Stimulated activated naive CD8-positive, alpha-beta T cell treated with anti-CD3 and anti-CD28 coated beads, Interleukin-15, amount 100 ng/mL, for 72 hours (primary cell): ENCODE data around the gene TM4SF1.
"Not testable (repeated sequence)": the region's sequence is repeated elsewhere in the genome, so short reads cannot be mapped to it uniquely, and the experiment has no call there.

Source experiments
- ATAC-seq: fragments of 150-1000 bp; cut with Tn5 transposase; 2 replicates; pipeline ENCODE4 v1.10.0; 2021; ENCODE audit warnings: mild to moderate bottlenecking, moderate library complexity
- DNase-seq, 2 donors: peaks; one replicate each; pipeline ENCODE4 v3.0.0; 2021 to 2022
- H3K27ac Mint-ChIP-seq, 2 donors: one replicate each; pipeline ENCODE4 v1.8.0; 2022; ENCODE audit warnings: mild to moderate bottlenecking in 2 of 2, mixed read lengths in 2 of 2, moderate library complexity in 2 of 2
- H3K27me3 Mint-ChIP-seq: one replicate; pipeline ENCODE4 v1.8.0; 2022; ENCODE audit warnings: mixed read lengths
- H3K4me1 Mint-ChIP-seq: one replicate; pipeline ENCODE4 v1.8.0; 2022; ENCODE audit warnings: mild to moderate bottlenecking, mixed read lengths
- H3K4me3 Mint-ChIP-seq, 2 donors: one replicate each; pipeline ENCODE4 v1.8.0; 2022; ENCODE audit warnings: mild to moderate bottlenecking in 2 of 2, mixed read lengths in 2 of 2, moderate library complexity in 1 of 2
- H3K9me3 Mint-ChIP-seq, 2 donors: one replicate each; pipeline ENCODE4 v1.8.0; 2022; ENCODE audit warnings: mixed read lengths in 2 of 2

TM4SF1 gene

DNA sequence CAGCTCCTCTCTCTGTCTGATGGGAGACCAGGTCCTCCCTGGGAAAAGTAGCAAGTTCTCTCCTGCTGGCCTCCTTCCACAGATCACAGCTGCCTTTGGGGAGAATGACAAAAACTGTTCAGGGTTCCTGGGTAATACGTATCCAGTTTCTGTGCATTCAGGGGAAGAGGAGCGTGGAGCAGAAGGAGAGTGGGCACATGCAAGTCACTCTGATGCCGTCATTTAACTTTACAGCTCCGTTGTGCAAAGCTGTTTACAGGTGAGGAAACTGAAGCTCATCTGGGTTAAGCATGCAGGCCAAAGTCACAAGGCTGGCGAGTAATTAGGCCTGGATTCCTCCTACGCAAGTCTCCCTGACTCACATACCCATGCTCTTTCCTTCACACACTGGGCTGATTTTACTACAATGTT lies 7.5 kb upstream of the TM4SF1 start:
- Mint-ChIP-seq H3K27me3 (no peaks in the 10 kb centered on the region), H3K9me3 (no peaks in the 10 kb centered on the region), H3K4me3 (no peak overlapping the region), H3K27ac (no peak overlapping the region), H3K4me1 (no peaks in the 10 kb centered on the region)
- ATAC-seq, result no peak
- DNase-seq, result no peak

DNA sequence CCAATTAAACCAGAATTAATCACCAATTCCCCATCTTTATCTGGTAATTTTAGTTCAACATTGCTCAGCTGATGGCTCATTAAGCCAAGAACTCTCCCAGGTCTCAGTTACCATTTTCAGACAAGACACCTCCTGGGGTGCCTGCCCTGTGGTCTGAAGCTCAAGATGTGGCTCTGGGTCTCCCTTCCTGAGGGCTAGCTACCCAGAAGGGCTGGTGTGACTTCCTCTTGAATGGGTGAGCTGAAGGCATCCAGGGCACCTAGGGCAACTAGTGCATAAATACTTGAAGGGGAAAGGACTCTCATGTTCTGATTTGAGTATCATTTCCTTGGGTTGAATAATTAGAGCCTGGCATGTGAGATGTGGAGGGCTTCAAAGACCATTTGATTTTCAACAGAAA lies 6.7 kb upstream of the TM4SF1 start:
- no peaks in the 10 kb centered on the region for H3K9me3 Mint-ChIP-seq
- H3K4me1 Mint-ChIP-seq, result no peaks in the 10 kb centered on the region
- H3K27ac Mint-ChIP-seq, result no peak overlapping the region
- no peak for DNase-seq
- H3K27me3 Mint-ChIP-seq, result no peaks in the 10 kb centered on the region
- ATAC-seq, result no peak
- no peak overlapping the region for H3K4me3 Mint-ChIP-seq

DNA sequence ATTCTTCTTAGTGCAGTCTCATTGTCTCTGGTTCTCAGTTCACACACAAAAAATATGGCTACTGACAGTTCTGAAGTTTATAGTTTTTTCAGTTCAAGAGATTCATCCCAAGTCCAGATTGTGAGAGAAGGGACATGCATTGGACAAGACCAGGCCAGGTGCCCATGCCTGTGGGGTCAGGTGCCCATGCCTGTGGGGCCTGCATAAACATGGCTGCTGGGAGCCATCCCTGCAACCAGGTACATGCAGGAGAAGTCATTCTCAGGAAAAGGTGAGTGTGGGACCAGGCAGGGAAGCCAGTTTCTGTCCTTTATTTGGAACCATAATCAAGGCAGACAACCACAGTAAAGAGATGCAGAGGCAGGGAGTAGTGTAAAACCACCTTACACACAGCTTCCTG lies 6.3 kb upstream of the TM4SF1 start:
- H3K27me3 Mint-ChIP-seq, result peaks cover 3% of the 10 kb centered on the region
- DNase-seq (no peak), ATAC-seq (no peak)
- H3K9me3 Mint-ChIP-seq, result no peaks in the 10 kb centered on the region
- no peaks in the 10 kb centered on the region for H3K4me1 Mint-ChIP-seq
- no peak overlapping the region for H3K27ac Mint-ChIP-seq
- no peak overlapping the region for H3K4me3 Mint-ChIP-seq

DNA sequence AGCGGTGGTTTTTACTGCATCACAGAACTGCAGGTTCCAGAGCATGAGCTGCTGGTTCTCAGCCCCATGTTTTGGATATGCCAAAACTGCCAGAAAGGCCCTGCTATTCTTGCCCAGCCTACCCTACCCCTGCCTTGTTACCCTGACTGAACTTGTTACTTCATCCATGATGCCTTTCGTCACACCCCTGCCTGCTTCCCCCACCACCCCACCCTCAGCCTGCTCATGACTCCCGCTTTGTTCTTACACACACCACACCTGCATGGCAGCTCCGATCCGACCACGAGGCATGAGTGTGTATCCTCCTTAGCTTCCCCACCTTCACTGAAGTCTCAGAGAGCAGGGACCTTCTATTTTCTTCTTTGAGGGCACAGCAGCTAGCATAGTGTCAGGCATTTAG lies 5.1 kb upstream of the TM4SF1 start:
- DNase-seq, result no peak
- peaks cover 15% of the 10 kb centered on the region for H3K27me3 Mint-ChIP-seq
- H3K9me3 Mint-ChIP-seq, result no peaks in the 10 kb centered on the region
- H3K27ac Mint-ChIP-seq, result peak overlapping the region in 1 of 2 donors; percentile 17
- H3K4me1 Mint-ChIP-seq, result no peaks in the 10 kb centered on the region
- ATAC-seq, result no peak
- no peak overlapping the region for H3K4me3 Mint-ChIP-seq

DNA sequence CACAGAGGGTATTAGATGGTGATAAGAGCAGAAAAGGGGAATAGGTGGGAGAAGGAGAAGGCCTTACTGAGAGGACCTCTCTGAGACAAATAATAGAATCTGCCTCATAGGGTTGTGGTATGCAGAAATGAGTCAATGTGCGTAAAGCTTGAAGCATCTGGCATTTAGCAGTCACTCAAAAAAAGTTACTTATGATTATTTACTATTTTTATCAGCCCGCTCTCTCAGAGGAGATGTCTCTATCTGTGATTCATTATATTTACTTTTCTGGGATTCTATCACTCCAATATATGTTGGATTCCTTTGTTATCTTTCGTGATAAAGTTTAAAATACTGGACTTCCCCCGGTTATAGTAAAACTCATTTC lies 4.6 kb upstream of the TM4SF1 start:
- Mint-ChIP-seq H3K4me1 (no peaks in the 10 kb centered on the region), H3K4me3 (no peak overlapping the region), H3K27me3 (peaks cover 19% of the 10 kb centered on the region), H3K27ac (peak overlapping the region in 1 of 2 donors; percentile 17), H3K9me3 (no peaks in the 10 kb centered on the region)
- no peak for ATAC-seq
- DNase-seq, result no peak

DNA sequence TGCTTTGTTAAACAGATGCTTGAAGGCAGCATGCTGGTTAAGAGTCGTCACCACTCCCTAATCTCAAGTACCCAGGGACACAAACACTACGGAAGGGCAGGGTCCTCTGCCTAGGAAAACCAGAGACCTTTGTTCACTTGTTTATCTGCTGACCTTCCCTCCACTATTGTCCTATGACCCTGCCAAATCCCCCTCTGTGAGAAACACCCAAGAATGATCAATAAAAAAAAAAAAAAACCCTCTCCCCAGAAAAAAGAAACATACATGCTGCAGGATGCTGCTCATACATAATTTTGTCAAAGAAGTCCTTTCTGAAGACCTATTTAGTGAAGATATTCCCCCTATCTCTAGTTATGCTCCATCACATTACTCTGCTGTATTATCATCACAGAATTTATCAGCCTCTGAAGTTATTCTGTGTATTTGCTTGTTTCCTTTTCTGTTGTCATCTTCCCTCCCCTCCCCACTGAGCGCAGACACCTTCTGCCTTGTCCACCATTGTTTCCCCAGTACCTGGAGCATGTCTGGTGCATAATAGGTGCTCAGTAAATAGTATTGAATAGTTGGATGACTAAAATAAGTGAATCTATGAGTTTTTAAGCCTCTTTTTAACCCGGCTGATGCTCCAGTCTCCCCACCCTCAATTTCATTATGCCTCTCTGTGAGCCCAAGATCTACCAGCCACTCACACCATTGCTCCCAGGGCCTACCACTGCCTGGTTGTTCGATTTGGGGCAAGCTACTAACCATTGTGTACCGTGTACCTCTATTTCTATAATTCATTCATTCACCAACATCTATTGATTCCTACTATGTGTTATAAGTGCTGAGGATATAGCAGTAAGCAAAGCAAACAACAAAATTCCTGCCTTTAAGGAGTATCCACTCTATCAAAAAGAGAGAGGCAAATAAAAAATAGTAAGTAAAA lies 4.0 kb upstream of the TM4SF1 start:
- H3K27me3 Mint-ChIP-seq, result peaks cover 24% of the 10 kb centered on the region
- no peak for ATAC-seq
- H3K27ac Mint-ChIP-seq, result no peak overlapping the region
- H3K4me1 Mint-ChIP-seq, result no peaks in the 10 kb centered on the region
- H3K4me3 Mint-ChIP-seq, result no peak overlapping the region
- DNase-seq, result no peak
- no peaks in the 10 kb centered on the region for H3K9me3 Mint-ChIP-seq

DNA sequence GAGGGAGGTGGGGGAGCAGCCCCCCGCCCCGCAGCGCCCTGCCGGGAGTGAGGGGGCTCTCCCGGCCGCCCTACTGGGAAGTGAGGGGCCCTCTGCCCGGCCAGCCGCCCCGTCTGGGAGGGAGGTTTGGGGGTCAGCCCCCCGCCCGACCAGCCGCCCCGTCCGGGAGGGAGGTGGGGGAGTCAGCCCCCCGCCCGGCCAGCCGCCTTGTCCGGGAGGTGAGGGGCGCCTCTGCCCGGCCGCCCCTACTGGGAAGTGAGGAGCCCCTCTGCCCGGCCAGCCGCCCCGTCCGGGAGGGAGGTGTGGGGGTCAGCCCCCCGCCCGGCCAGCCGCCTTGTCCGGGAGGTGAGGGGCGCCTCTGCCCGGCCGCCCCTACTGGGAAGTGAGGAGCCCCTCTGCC lies 2.8 kb upstream of the TM4SF1 start:
- not testable (repeated sequence) for ATAC-seq, DNase-seq, H3K9me3 Mint-ChIP-seq, H3K4me1 Mint-ChIP-seq, H3K4me3 Mint-ChIP-seq, H3K27ac Mint-ChIP-seq
- H3K27me3 Mint-ChIP-seq, result peaks cover 26% of the 10 kb centered on the region

DNA sequence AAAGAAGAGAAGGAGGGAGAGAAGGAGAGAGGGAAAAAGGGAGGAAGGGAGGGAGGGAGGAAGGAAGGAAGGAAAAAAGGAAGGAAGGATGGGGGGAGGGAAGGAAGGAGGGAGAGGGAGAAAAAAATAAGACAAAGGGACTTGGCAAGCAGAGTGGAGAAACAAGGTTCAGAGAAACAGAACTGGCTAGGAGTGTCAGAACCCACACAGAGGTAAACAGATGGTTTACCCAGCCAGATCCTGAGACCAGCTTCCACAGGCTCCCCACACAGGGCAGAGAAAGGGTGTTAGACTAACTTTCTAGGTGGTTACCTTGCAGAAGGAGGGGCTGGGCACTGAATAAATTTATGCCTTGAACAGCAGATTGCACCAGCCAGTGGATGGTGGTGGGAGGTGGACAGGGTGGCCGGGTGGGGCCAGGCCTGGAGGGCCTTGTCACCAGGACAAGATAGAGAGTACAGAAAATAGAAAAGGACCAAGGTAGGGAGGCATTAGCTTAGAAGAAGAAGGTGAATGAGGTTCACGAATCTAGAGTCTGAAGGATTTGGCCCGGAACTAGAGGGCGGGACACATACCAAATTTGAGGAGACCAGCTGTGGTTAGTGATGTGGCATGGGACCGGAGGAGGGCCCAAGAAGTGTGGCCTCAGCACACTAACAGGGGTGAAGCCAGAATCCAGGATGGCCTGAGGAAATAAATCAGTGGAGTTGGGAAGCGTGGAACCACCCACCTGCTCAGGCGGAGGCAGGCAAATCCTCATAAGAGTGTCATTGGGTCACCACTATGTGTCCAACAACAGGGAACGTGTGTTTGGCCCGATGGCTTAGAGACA lies 1.2 kb upstream of the TM4SF1 start:
- no peak for DNase-seq
- ATAC-seq, result peak; percentile 47
- Mint-ChIP-seq H3K4me3 (no peak overlapping the region), H3K4me1 (no peaks in the 10 kb centered on the region), H3K27me3 (peaks cover 33% of the 10 kb centered on the region), H3K9me3 (no peaks in the 10 kb centered on the region), H3K27ac (no peak overlapping the region)

DNA sequence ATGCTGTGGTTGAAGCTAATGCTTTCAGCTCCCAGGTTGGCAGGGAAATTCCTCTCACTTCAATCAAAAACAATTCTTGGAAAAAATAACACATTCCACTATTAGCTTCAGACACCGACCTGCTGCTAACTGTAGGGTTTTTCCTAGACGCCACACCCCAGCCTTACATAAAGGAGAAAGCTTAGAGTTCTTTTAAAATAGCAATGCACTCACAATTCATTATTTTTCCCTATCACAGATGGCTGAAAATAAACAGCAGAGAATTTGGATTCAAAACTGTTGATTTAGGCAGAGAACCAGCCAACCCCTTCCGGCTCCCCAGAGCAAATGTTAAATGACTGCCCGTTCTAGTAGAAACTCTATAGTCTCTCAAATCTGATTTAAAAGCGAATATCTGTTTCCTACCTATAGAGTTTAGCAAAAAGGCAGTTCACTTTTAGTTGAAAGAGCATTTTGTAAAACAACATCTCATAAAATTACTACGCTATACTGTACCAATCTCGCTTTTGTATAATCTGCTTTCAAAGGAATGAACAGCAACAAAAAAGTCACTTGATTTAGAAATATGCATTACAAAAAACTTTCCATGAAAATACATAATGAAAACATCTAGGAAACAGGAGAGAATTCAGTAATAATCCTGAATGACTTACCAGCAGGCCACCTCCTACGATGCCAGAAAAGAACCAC lies 586 bp downstream of the TM4SF1 start:
- no peak overlapping the region for H3K4me3 Mint-ChIP-seq
- H3K4me1 Mint-ChIP-seq, result no peaks in the 10 kb centered on the region
- DNase-seq (no peak), ATAC-seq (no peak)
- no peaks in the 10 kb centered on the region for H3K9me3 Mint-ChIP-seq
- H3K27me3 Mint-ChIP-seq, result peaks cover 41% of the 10 kb centered on the region
- H3K27ac Mint-ChIP-seq, result no peak overlapping the region

DNA sequence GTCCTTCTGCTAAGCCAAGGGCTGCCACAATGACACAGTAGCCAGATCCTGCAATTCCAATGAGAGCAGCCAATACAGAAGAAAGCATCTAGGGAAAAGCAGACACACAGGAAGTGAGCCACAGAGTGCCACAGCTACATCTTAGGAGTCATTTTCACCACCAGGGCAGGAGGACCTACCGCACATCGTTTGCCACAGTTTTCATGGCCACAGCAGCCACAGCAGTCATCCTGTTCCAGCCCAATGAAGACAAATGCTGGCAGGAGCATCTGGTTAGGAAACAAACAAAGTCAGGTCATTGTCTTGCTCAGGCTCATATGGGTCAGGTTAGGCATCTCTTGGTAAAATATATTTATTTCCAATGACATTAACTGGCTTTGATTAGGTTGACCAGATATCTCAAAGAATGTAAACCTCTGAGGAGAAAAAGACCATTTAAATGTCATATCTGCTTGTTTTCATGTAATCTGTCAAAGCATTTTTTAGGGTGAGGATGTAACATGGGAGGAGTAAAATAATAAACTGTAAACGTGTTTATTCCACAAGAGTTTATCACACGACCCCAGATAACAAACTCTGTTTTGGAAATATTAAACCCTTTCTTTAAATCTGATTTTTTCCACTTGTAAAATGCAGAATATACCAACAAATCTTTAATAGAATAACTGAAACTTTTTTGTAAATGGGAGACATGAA lies 1.8 kb downstream of the TM4SF1 start:
- ATAC-seq, result no peak
- no peak for DNase-seq
- H3K27me3 Mint-ChIP-seq, result peaks cover 49% of the 10 kb centered on the region
- H3K9me3 Mint-ChIP-seq, result no peaks in the 10 kb centered on the region
- H3K4me1 Mint-ChIP-seq, result no peaks in the 10 kb centered on the region
- no peak overlapping the region for H3K27ac Mint-ChIP-seq
- H3K4me3 Mint-ChIP-seq, result no peak overlapping the region

DNA sequence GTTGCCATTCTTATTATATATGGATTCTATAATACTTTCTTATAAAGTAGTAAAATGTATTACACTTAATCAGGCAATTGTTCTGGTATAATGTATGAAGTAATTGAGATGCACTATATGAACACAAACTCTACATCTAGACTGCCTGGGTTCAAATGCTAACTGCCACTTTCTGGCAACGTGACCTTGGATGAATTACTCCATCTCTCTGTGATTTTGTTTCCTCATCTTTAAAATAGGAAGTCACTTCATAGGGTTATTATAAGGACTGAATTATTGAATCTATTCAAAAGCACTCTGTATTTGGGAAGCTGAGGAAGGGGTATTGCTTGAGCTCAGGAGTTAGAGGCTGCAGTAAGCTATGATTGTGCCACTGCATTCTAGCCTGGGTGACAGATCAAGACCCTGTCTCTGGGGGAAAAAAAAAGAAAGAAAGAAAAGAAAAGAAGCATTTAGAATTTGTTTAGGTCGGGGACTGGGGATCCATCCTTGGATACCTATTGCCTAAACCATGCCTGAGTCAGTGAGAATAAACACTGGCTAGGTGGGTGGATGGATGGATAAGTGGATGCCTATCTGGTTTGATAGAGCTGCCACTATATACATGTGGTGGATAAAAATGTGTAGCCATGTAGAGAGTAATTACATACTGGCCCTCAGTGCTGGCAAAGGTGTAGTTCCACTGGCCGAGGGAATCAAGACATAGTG lies 2.5 kb downstream of the TM4SF1 start:
- ATAC-seq, result no peak
- Mint-ChIP-seq H3K9me3 (no peaks in the 10 kb centered on the region), H3K27me3 (peaks cover 49% of the 10 kb centered on the region), H3K4me1 (no peaks in the 10 kb centered on the region), H3K27ac (no peak overlapping the region), H3K4me3 (no peak overlapping the region)
- DNase-seq, result no peak

DNA sequence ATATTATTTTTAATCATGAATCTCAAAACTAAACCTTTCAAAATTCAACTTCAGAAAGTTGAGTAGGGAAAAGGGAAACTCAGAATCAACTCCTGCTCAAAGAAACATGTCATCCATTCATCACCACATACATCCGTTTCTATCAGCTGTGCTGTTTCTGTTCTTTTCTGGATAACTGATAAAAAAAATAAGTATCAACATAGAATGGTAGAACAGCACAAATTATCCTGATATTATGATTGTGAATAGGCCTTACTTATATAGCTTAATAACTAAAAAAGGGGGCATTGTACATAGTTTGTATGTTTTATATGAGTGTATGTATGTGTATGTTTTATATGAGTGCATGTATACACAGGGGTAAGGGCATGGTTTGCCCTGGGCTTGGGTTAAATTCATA lies 3.1 kb downstream of the TM4SF1 start:
- Mint-ChIP-seq H3K27me3 (peaks cover 49% of the 10 kb centered on the region), H3K4me1 (no peaks in the 10 kb centered on the region), H3K27ac (no peak overlapping the region), H3K4me3 (no peak overlapping the region), H3K9me3 (no peaks in the 10 kb centered on the region)
- DNase-seq (no peak), ATAC-seq (no peak)

DNA sequence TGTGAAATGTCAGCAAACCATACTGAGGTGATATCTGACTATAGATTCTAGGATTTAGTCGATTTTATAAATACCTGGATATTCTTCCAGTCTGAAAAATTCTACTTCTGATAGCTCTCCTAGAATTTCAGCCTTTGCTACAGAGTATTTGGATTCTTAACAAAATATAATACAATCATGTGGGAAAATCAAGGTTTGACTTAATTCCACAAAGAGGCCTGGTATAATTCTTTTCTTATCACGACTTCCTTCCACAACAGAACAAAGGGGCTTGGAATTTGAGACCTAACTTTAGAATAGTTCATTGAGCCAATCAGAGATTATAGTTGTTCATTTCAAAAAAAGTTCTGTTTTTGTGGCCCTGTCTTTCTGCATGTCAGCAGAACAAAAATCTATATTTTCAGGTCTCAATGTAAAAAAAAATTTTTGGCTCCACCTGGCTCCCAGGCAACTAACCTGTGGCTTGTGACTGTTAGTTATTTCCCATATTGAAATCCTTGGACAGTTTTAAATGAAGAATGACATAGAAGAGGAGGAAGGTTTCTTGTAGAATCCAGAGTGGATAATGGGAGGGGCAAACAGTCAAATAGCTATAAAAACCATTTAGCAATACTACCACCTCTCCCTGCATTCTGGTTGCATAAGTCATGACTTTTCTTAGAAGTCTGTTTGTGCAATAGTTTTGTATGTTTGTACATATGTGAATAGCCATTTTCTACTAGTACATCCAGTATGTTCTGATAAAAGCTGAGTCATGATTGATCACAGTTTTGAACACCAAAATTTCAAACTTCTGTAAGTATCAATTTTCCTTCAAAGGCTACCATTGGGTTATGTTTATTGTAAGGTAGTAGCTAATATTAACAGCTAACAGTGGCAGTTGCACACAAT lies 4.0 kb downstream of the TM4SF1 start:
- Mint-ChIP-seq H3K4me1 (no peaks in the 10 kb centered on the region), H3K27ac (no peak overlapping the region), H3K9me3 (no peaks in the 10 kb centered on the region), H3K27me3 (peaks cover 44% of the 10 kb centered on the region), H3K4me3 (no peak overlapping the region)
- DNase-seq, result no peak
- ATAC-seq, result no peak

DNA sequence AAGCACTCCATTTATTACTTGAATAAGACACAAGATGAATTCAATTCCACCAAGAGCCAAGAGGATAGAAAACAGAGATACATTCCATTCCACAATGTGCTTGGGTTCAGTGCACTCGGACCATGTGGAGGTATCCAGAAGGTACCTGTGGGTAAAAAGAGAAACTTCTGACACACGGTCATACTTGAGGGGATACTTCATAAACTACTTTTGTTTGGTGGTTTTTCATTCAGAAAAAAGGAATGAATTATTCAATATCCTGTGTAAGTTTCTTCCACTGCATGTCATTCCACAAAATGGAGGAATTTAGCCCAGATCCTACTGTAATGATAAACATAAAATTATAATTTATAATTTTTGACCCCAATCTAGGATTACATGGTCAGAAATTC lies 5.7 kb downstream of the TM4SF1 start:
- no peak overlapping the region for H3K4me3 Mint-ChIP-seq
- no peak for ATAC-seq
- H3K9me3 Mint-ChIP-seq, result no peaks in the 10 kb centered on the region
- H3K27me3 Mint-ChIP-seq, result peaks cover 32% of the 10 kb centered on the region
- H3K27ac Mint-ChIP-seq, result no peak overlapping the region
- peaks cover 8% of the 10 kb centered on the region for H3K4me1 Mint-ChIP-seq
- DNase-seq, result no peak
